Activated CD4-positive, alpha-beta T cell treated with anti-CD3 and anti-CD28 coated beads for 1 hour (primary cell): ENCODE data around the gene RPL37A.
"Not testable (repeated sequence)": the region's sequence is repeated elsewhere in the genome, so short reads cannot be mapped to it uniquely, and the experiment has no call there.

Experiments
- DNase-seq: peaks from one replicate; pipeline ENCODE4 v3.0.0-alpha.2; 2020

Gene RPL37A

DNA sequence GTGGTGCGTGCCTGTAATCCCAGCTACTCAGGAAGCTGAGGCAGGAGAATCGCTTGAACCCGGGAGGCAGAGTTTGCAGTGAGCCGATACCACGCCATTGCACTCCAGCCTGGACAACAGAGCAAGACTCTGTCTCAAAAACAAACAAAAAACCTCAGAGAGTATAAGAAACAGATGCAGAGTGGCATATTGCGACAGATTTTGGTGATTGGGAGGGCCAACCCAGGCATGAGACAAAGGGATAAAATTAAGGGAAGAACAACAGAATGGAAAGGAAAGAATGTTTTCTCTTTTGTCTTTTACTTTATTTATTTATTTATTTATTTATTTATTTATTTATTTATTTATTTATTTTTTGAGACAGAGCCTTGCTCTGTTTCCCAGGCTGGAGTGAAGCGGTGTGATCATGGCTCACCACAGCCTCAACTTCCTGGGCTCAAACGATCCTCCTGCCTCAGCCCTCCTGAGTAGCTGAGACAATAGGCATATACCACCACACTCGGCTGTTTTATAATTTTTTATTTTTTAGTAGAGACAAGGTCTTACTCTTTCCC lies 20.0 kb downstream of the RPL37A start:
- not testable (repeated sequence) for DNase-seq

DNA sequence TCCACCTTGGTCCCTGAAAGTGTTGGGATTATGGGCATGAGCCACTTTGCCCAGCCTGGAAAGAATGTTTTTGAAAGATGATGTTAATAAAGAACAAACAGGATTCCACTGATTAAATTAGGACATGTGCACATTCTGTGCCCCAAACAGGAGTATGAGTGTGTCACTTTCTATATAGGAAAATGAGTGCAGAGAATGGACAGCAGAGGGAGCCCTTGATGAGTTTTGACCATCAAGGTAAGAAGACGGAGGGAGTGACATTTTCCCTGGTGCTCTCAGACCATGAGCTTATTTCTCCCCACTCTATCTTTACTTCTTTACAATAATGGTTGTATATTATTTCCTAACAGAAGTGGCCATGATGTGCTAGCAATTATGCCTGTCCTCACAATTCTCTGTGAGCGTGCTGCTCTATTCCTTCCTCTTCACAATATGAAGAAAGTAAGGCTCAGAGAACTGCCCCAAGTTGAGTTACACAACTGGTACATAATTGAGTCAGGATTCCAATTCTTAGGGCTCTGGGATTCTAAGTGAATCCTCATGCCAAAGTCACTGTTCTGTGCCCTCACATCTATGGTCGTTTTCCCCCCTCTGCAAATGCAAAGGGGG lies 20.6 kb downstream of the RPL37A start:
- DNase-seq = no peak

DNA sequence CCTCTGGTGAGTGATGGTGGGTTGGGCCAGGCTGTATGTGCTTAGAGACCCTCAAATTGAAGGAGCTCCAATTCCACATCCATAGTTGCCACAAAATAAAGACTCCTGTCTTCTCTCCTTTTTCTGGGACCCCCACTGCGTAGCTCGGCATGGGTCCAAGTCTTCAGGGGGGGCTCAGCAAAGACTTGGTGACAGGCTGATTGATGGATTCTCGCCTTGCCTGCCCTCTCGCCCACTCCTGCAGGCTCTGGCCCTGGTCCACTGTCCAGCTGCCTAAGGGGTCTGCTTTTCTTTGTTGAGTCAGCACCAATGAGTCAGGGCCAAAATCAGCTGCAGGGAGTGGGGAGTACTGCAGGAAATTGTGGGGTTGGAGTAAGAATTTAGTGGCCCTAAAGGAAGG lies 21.5 kb downstream of the RPL37A start:
- DNase-seq = no peak

DNA sequence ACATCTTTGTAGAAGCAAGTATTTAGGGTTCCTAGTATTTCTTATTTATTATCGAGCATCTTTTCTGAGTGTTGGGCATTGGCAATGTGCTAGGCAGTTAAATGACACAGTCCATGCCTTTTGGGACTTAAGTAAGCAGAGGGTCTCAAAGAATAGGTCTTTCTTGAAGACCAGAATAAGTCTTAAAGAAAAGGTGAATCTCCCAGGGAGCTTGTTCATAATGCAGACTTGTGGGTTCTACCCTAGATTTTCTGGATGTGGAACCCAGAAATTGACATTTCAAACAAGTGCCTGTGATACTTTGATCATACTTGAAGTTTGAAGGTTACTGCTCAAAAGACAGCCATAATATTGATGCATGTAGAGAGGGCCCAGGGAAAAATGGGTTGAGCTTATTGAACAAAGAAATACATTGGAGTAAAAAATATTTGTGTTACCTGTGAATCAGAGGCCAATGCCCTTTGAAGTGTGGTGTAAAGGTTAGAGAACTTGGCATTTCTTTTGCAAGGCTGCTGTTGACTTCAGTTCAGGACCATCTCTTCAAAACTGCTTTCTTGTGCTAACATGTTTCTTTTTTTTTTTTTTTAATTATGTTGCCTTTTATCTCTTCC lies 24.4 kb downstream of the RPL37A start:
- DNase-seq = no peak

DNA sequence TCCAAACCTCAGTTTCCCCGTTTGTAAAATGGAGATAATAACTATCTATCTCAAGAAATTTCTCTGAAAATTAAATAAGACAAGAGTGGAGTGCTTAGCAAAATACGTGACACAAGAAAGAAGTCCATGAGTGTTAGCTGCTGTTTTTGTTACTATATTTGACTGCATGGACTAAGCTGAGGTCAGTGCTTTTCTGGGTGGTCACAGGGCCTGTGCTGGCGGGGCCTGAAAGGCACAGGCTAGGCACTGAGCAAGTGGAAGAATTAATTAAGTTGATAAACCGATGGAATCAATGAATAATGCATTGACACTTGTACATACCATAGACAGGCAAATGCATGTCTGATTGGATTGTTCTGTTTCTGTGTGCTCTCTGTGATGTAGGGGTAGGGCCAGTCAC lies 27.3 kb downstream of the RPL37A start:
- DNase-seq = no peak

DNA sequence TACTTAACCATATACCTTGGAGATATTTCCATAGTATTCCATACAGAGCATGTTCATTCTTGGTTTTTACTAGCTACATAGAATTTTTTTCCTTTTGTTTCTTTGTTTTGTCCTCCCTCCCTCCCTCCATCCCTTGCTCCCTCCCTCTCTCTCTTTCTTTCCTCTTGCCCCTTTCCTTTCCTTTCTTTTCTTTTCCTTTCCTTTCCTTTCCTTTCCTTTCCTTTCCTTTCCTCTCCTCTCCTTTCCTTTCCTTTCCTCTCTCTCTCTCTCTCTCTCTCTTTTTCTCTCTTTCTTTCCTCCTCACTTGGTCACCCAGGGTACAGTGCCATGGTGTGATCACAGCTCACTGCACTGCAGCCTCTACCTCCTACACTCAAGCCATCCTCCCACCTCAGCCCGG lies 28.3 kb downstream of the RPL37A start:
- DNase-seq = no peak

DNA sequence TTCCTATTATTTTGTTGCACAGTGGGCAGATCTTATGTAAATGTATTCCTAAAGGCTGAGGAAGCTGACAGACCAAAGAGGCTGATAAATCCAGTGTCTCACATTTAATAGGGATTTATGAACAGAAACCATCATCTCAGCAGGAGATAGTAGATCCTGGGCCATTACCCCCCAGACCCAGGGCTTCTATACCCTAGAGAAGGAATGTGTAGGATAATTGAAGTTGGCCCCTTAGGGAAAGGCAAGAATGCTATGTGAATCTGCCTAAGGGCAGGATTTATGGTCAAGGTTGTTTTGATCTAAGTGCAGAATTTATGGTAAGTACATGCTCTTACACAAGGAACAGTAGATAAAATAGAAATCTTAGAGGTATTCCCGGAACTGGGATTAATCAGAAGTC lies 29.0 kb downstream of the RPL37A start:
- DNase-seq = no peak

DNA sequence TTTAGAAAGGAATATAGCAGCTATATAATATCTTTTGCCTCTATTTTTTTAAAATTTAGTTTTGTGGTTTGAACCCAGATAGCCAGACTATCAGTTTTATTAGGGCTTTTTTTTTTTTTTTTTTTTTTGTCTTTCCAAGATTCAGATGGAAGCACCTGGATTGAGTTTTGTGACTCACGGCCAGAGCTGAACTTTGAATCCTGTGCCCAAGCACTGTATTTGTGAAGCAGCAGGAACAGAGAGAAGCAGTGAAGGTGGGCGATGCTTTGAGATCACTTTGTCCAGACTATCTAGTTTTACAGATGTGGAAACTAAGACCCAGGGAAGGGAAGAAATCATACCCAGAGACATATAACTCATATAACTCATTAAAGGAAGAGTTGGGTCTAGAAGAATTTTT lies 33.9 kb downstream of the RPL37A start:
- DNase-seq = no peak

DNA sequence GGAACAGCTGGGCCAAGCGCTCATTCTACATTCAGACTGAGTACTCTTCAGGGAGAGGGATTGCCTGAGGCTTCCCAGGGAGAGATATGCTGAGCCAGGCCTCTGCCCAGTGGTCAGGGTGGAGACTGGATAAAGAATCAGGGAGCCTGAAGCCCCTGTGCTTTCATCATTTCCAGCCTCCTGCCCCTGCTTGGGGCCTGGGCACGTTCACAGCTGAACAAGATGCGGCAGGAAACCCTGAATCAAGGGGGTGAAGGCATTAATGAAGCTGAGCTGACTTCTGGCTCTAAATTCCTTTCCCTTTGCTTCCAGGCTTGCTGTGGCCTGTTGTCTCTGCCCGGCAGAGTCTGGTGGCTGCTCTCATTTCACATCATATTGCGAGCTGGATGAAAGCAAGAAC lies 35.0 kb downstream of the RPL37A start:
- DNase-seq = no peak

DNA sequence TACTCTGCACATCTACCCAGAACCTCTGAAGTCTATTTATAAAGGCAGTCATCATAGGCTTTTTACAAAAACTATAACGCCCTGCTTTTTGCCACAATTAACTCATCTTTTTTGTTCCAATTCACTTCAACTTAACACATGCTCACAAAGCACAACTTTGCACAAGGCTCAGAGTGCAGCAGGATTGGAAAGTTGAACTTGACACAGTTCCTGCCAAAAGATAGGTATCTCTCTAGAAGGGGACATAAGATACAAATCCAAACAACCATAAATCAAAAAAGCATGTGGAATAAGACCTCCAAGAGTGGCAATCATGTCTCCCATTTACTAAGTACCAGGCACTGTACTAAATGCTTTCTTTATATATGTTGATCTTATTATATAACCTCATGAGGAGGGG lies 36.2 kb downstream of the RPL37A start:
- no peak for DNase-seq

DNA sequence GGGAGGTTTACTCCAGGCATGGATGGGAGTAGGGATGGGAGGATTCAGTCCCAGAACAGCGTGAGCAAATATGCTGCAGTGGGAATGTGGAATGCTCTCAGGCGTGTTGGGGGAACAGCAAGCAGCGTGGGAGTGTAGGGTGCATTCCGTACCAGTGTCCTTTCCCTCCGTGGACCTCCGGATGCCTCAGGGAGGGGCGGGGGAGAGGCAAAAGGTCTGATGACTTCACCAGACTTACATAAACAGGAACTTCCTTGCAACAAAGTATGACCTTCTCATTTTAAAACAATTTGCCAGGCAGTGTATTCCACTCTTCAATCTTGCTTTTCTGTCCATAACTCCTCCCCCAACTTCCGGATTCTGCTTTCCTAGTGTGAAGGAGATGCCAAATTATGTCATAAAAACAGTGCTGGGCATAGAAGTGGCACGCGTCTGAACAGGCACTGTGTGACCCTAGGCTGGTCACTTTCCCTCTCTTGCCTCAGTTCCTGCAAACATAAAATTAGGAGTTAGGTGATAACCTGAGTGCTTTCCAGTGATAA lies 36.9 kb downstream of the RPL37A start:
- DNase-seq = no peak

DNA sequence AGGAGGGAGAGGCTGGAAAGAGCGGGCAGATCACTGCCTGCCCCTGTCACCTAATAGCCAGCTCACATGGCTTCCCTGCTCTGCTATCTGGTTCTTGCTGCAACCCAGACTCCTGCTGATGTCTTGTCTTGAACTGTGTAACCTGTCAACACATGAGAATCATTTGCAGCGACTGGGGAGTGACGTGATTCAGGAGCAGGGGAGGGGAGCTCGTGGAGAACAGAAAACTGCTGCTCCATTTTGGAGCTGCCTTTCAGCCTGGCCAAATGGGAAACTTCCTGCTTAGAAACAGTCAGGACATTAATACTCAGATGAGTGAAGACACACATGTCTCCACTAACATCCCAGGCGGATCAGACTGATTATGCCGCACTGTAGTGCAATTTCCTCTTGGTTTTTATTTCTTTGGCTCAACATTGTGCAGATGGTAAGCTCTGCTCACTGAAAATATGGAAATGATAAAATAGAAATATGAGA lies 38.1 kb downstream of the RPL37A start:
- no peak for DNase-seq

DNA sequence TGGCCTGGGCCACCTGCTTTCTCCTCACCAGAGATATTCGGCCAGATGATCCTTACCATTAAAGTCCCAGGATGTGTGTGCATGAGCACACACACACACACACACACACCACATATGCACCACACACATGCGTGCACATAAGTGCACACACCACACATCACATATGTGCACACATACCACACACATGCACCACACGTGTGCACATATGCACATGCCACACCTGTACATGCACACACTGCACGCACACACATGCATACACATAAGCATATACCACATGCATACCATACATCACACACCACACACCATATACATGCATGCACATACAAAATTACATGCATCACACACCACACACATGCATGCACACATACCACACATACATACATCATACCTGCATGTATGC lies 38.7 kb downstream of the RPL37A start:
- no peak for DNase-seq

DNA sequence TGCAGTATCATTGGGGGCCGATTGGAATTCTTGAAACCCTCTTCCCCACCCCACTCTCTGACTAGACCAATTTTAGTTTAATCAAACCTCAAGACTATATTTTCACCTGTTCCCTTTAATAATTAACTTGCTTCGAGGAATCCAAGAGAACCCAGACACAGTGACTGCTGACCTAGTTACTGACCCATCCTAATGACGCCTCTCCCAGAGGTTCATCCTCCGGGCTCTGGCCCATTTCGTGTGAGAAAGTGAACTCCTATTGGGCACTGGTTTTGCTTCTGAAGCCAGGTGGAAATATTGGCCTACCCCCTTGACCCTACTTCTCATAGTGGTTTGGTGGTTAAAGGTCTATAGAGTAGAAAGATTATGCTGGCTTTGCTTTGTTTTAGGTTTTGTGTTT lies 39.9 kb downstream of the RPL37A start:
- DNase-seq = no peak

DNA sequence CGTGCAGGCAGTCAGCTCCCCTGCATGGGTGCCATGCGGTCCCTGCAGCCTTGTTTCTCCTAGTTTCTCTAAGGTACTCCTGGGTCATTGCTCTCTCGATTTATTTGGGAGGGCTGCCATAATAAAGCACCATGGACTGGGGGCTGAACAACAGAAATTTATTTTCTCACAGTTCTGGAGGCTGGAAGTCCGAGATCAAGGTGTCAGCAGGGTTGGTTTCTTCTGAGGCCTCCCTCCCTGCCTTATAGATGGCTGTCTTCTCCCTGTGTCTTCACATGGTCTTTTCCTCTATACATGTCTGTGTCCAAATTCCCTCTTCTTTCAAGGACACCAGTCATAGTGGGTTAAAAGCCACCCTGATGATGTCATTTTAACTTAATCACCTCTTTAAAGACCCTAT lies 40.5 kb downstream of the RPL37A start:
- DNase-seq = no peak

DNA sequence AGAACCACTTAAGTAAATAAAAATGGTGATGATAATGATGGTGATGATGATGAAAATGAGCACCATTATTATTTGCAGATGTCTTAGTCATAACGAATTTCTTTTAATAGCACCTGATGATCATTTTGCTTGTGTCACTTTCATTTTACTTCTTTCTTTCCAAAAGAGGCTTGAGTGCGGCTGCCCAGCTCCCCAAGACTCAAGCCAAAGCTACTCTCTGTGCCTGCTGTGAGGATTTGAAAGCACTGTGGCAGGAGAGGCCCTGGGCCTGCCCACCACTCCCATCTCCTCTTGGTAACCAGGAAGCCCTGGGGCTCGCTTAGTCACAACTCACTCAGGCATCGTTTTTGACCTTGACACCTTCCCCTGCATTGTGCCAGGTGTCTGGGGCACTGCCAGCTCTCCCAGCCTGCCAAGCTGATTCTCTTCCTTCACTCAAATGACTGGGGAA lies 41.2 kb downstream of the RPL37A start:
- DNase-seq = no peak

DNA sequence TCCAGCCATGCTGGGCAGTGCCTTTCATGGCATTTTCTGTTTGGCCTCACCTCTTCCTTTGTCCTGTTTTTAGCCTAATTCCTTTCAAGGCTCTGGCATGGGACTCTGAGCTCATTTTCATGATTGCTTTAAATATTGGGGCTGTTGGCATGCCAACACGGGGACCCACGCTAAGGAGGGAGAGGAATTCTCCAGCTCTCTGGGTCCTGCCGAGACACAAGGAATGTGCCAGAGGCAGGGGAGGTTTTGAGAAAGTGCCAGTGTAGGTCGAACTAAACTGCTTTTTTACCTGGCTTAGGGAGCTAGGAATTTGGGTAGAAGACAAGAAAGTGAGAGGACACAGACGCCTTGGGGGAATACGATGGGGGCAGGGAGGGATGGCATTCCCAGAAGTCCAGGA lies 42.3 kb downstream of the RPL37A start:
- no peak for DNase-seq

DNA sequence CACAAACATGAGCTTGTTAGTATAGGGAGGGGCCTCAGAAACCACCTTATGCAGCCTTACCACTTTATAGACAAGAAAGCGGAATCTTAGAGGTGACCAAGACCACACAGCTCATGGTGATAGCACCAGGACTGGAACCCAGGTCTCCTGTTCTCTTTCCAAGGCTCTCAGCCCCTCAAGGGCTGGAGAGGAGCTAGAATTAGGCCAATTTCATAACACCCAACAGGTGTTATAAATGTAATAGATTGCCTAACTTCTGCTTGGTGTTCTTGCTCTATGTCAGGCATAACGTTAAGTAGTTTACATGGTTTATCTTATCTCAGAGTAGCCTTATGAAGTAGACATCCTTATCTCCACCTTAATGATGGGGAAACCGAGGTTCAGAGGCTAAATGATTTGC lies 42.9 kb downstream of the RPL37A start:
- DNase-seq = no peak

DNA sequence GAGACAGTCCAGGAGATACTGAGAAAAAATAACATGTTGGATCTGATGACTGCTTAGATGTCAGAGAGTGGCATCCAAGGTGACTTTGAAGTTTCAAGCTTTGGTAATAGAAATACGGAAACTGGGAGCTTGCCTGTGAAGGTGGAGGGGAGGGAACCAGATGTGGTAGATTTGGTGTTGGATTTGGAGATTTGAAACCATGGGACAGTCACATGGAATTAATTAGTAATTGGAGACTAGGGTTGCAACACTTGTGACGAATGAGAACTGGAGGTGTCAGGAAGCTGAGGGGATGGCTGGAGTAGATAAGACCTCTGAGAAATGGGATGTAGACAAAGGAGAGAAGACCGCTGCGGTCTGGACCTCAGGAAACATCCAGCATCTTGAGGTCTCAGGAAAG lies 46.7 kb downstream of the RPL37A start:
- DNase-seq = no peak

DNA sequence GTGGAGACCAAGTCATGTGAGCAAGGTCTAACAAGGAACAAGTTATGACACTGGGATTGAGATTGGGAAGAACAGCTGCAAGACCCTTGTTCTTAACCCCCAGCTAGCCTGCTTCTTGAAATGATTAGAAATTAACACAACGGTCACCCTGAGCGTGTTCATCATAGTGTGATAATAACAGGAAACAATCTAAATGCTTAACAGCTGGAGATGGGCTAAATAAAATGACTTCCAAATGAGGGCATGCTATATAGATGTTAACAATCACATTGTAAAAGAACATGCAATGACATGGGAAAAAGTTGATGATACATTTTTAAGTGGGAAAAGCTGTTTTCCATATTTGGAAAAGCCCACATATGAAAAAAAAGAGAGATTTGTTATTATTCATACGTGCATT lies 47.6 kb downstream of the RPL37A start:
- no peak for DNase-seq

DNA sequence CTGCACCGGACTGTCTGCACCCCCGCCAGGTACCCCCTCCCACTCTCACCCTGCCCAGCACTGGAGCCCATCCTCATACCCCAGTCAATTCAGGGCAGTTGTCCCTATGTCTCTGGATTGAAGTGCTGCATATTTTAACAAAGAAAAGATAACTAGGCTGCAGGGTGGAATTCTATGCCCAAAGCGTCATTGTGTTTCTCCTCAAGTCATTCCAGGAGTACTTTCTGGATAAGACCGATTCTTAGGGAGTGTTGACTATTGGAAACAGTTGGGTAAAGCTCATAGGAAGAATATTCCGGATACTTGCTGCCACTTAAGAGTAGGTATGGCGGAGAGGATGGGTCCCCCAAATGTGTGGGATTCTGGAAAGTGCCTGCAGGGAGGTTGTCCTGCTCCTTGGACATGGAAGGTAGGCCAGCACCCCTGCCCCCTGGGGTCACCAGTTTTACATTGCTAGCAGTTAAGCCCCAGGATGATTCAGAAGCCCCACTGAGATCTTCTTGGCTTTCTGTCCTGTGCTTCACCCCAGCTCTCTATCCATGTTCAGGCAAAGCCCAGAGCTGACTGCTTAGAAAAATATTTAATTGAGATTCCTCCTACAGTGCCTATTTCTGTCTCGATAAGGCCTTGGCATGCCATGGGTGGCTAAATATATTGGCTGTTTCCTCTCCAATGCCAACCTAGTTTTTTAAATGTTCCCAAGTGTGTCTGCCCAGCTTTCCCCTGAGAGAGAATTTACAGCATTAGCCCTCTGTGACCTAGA lies 48.2 kb downstream of the RPL37A start:
- no peak for DNase-seq

DNA sequence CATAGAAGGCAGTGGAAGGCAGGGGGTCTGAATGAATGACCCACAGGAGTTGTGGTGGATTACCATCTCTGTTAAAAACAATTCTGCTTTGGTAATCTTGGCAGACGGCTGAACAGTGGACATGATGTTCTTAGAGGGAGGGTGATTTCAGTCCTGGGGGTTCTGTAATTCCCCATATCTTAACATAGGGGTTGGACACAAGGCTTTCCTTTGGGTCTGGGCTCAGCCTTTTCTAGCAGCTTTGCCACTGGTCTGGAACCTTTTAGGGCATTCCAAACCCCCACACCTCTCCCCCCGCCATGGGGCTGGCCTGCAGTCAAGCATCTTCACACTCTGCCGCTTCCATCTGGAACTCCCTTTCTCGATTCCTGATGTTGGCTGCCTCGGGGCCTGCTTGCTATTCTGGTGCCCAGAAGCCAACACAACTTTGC lies 50.3 kb downstream of the RPL37A start:
- no peak for DNase-seq

DNA sequence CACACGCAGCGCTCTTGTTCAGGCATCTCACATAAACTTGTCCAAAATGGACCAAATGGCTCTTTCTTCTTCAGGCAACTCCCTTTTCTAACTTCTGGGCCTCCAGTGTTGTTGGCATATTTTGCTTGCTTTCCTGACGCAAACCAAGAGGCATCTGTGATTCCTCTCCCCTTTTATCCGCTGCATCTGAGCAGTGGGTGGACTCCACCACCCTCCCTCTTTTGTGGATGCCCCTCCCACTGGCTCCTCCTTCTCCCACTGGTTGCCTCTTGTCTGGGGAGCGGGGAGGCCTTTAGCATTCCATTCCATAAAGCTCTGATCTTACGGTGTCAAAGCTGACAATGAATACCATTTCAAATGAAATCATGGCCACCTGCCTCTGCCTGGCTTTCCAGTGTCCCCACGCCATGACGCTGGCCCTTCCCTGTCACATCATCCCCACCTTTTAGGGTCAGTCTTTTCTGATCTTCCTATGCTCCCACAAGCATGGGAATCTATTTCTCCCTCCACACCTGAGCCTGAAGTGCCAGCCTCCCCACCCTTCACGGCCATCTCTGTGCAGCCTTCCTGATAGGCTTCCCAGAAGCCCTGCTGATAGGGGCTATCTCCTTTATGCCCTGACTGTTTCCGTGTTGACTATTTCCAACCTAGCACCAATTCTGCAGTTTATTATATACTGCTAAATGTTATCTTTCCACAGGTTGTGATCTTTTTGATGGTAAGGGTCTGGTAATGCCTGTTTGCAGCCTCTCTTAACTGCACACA lies 51.5 kb downstream of the RPL37A start:
- no peak for DNase-seq
